ENCODE data around the gene NDUFS8. TPM values are rescaled to one million over a fixed set of nuclear protein-coding genes. Genes with fewer than 3 reads are reported as not detected.

The NDUFS8 gene
- total RNA-seq, 1 experiment from 2014 or later, result 214 TPM

- no peak overlapping the region for H2BK12ac ChIP-seq (ENCODE audit: insufficient read length, low read depth, low read length)
- no peak overlapping the region for H2BK20ac ChIP-seq (ENCODE audit: low read depth, low read length, poor library complexity, severe bottlenecking)
- H3K4ac ChIP-seq (ENCODE audit: low read depth, low read length), result no peak overlapping the region
- no peak overlapping the region for H3K4me2 ChIP-seq (ENCODE audit: insufficient read depth, insufficient read length, low read length)
- no peak overlapping the region for H3T11ph ChIP-seq (ENCODE audit: low read length)
- no peak overlapping the region for H2BK15ac ChIP-seq (ENCODE audit: low read depth, low read length)
- H2BK120ac ChIP-seq (ENCODE audit: low read depth, low read length, poor library complexity, severe bottlenecking), result no peak overlapping the region
- DNase-seq, result no peak
- H2BK5ac ChIP-seq (ENCODE audit: insufficient read length, low read length), result no peak overlapping the region
- peaks cover 7% of the 10 kb centered on the region for H3K79me2 ChIP-seq (ENCODE audit: insufficient read depth, low read length)
- Mint-ChIP-seq H3K27me3 (ENCODE audit: low read depth) (no peaks in the 10 kb centered on the region), H3K4me3 (no peak overlapping the region), H3K36me3 (ENCODE audit: insufficient read depth in 1 of 3, low read depth in 3 of 3) (peaks cover 17 to 30% (median 30%) of the 10 kb centered on the region in 3 experiments), H3K9me3 (no peaks in the 10 kb centered on the region), H3K4me1 (no peaks in the 10 kb centered on the region), H3K27ac (no peak overlapping the region)
- H3K27me3 ChIP-seq (ENCODE audit: insufficient read depth, low read length), result no peaks in the 10 kb centered on the region
- H3K9ac ChIP-seq (ENCODE audit: extremely low read depth, insufficient read length, low read length), result no peak overlapping the region
- H4K5ac ChIP-seq (ENCODE audit: insufficient read length, low read depth, low read length), result no peak overlapping the region
- H3K4me1 ChIP-seq (ENCODE audit: insufficient read depth, low read length), result no peaks in the 10 kb centered on the region
- H4K20me1 ChIP-seq (ENCODE audit: control insufficient read depth, insufficient read depth, insufficient read length), result no peaks in the 10 kb centered on the region
- H4K91ac ChIP-seq (ENCODE audit: insufficient read length, low read depth, low read length), result no peak overlapping the region
- no peak overlapping the region for H2AFZ ChIP-seq (ENCODE audit: low read length)
- no peak overlapping the region for H3K56ac ChIP-seq (ENCODE audit: insufficient read length, low read depth, low read length)
- no peak overlapping the region for H4K8ac ChIP-seq (replicated peaks; ENCODE audit: insufficient read length, low read depth, low read length)
- H2AK5ac ChIP-seq (ENCODE audit: insufficient read length, low read length), result no peak overlapping the region
- no peaks in the 10 kb centered on the region for H3K23me2 ChIP-seq (ENCODE audit: insufficient read length, low read depth, low read length, poor library complexity, severe bottlenecking)
- no peaks in the 10 kb centered on the region for H3K9me3 ChIP-seq (ENCODE audit: control insufficient read depth, low read depth, low read length)
- no CpG with 5 or more reads among the region's 3 CpGs for WGBS (ENCODE audit: extremely low coverage, insufficient read length, low lambda C conversion rate)
- no peak overlapping the region for H3K18ac ChIP-seq (ENCODE audit: insufficient read length, low read depth, low read length)
- H3K27ac ChIP-seq (ENCODE audit: insufficient read length, low read depth, low read length), result no peak overlapping the region
- TF ChIP-seq CTCF (conservative IDR thresholded peaks at IDR 0.05), result no peak
- H3K79me1 ChIP-seq (ENCODE audit: insufficient read depth, low read depth, low read length, poor library complexity, severe bottlenecking), result peaks cover 7% of the 10 kb centered on the region
- no peak overlapping the region for H3K14ac ChIP-seq (ENCODE audit: insufficient read depth, low read length)
- H3K23ac ChIP-seq (ENCODE audit: insufficient read length, low read depth, low read length), result no peak overlapping the region
These were observed 53.0 kb downstream of the NDUFS8 start for GRCh38 chr11:68083517-68083916.

Small RNA genes within 50 kb of the gene (microRNA-seq; reads per million reads assigned to microRNA genes)
- gene MIR4691 (ENCODE audit: borderline microRNAs expressed) (not detected), gene MIR6753 (ENCODE audit: borderline microRNAs expressed) (not detected), gene MIR7113 (ENCODE audit: borderline microRNAs expressed) (0.46 reads per million)

Other genes with a start within 250 kb of the NDUFS8 start
- gene UNC93B1, start 26.6 kb upstream of the NDUFS8 start, total RNA-seq (2021), result 21.7 and 23.3 TPM in 2 replicates
- gene ALDH3B1, start 20.4 kb upstream of the NDUFS8 start, total RNA-seq (2021), result not detected in 2 replicates
- 24.4 and 27.1 TPM in 2 replicates for gene TCIRG1, start 8.3 kb downstream of the NDUFS8 start, total RNA-seq (2021)
- 63.0 and 64.2 TPM in 2 replicates for gene CHKA, start 90.7 kb downstream of the NDUFS8 start, total RNA-seq (2021)
- 61.2 and 61.6 TPM in 2 replicates for gene KMT5B, start 182.6 kb downstream of the NDUFS8 start, total RNA-seq (2021)
- gene C11orf24, start 241.3 kb downstream of the NDUFS8 start, total RNA-seq (2021), result 46.8 and 50.5 TPM in 2 replicates